Measurements from ENCODE around the gene ETNK1.

The ETNK1 gene

GRCh38 chr12:22635812-22636211 lies 10.8 kb downstream of the ETNK1 start:
- H3K4me3 ChIP-seq (ENCODE audit: low read depth, low read length): no peak overlapping the region
- TF ChIP-seq CTCF (IDR thresholded peaks at IDR 0.05; ENCODE audit: low read depth, low read length): no peak

GRCh38 chr12:22640851-22641250 lies 15.9 kb downstream of the ETNK1 start:
- no peak overlapping the region for H3K4me3 ChIP-seq (ENCODE audit: low read depth, low read length)
- no peak for TF ChIP-seq CTCF (IDR thresholded peaks at IDR 0.05; ENCODE audit: low read depth, low read length)

GRCh38 chr12:22641353-22642053 lies 16.5 kb downstream of the ETNK1 start:
- no peak overlapping the region for H3K4me3 ChIP-seq (ENCODE audit: low read depth, low read length)
- TF ChIP-seq CTCF (IDR thresholded peaks at IDR 0.05; ENCODE audit: low read depth, low read length): no peak

GRCh38 chr12:22648668-22649067 lies 23.7 kb downstream of the ETNK1 start:
- TF ChIP-seq CTCF (IDR thresholded peaks at IDR 0.05; ENCODE audit: low read depth, low read length): no peak
- no peak overlapping the region for H3K4me3 ChIP-seq (ENCODE audit: low read depth, low read length)

GRCh38 chr12:22653075-22653474 lies 28.1 kb downstream of the ETNK1 start:
- TF ChIP-seq CTCF (IDR thresholded peaks at IDR 0.05; ENCODE audit: low read depth, low read length): no peak
- H3K4me3 ChIP-seq (ENCODE audit: low read depth, low read length): no peak overlapping the region

GRCh38 chr12:22653791-22654190 lies 28.8 kb downstream of the ETNK1 start:
- H3K4me3 ChIP-seq (ENCODE audit: low read depth, low read length): no peak overlapping the region
- TF ChIP-seq CTCF (IDR thresholded peaks at IDR 0.05; ENCODE audit: low read depth, low read length): no peak

GRCh38 chr12:22656376-22656775 lies 31.4 kb downstream of the ETNK1 start:
- no peak overlapping the region for H3K4me3 ChIP-seq (ENCODE audit: low read depth, low read length)
- no peak for TF ChIP-seq CTCF (IDR thresholded peaks at IDR 0.05; ENCODE audit: low read depth, low read length)

All from WI38 (cell line).